Panc1 (cell line): Measurements from ENCODE around the gene MVD. TPM values are rescaled to one million over a fixed set of nuclear protein-coding genes. Genes with fewer than 3 reads are reported as not detected.

Experiments used
- ATAC-seq: fragments of 200-7000 bp; cut with Tn5 transposase; 2 replicates; pipeline ENCODE4 v1.9.1; 2020; ENCODE audit warnings: mild to moderate bottlenecking, moderate library complexity
- BruUV-seq: library from RNA; stranded (reverse); fragments of 400-500 nt; replicated peaks from 2 replicates; lab custom pipeline; 2021; lab: Mats Ljungman, UMichigan
- CTCF ChIA-PET: fragments of 300-600 bp; sonication (Branson Sonifier 250); formaldehyde crosslinking; loops from one replicate; lab custom pipeline; 2022; ENCODE audit warnings: antibody characterized with exemption; lab: Charles Lee
- POLR2A ChIA-PET: fragments of 300-600 bp; sonication (Branson Sonifier 250); formaldehyde crosslinking; loops from one replicate; lab custom pipeline; 2022; ENCODE audit warnings: antibody characterized with exemption; lab: Charles Lee
- DNase-seq: peaks from one replicate; pipeline ENCODE4 v3.0.0-alpha.2; 2010; ENCODE audit warnings: low read depth, low spot score
- H3K27ac ChIP-seq: 2 replicates; pipeline ENCODE4 v1.5.1; 2011; ENCODE audit warnings: mild to moderate bottlenecking, low read length, inconsistent platforms
- H3K27me3 ChIP-seq: fragments of 200-500 bp; sonication (Bioruptor generic); 2 replicates; pipeline ENCODE4 v1.6.0; 2014; ENCODE audit warnings: low read length, inconsistent platforms; ENCODE audit not compliant: control insufficient read depth, insufficient read depth
- H3K36me3 ChIP-seq: fragments of 200-500 bp; sonication (Bioruptor generic); 2 replicates; pipeline ENCODE4 v1.5.1; 2014; ENCODE audit warnings: inconsistent platforms, mild to moderate bottlenecking, low read length, moderate library complexity; ENCODE audit not compliant: control insufficient read depth, insufficient read depth
- H3K4me1 ChIP-seq: 2 replicates; pipeline ENCODE4 v1.5.1; 2011; ENCODE audit warnings: inconsistent platforms, mild to moderate bottlenecking, low read length, moderate library complexity; ENCODE audit not compliant: control insufficient read depth, insufficient read depth
- H3K4me3 ChIP-seq, 2 experiments: 2 replicates each; pipeline ENCODE4 v1.5.1; 2011 to 2012; ENCODE audit warnings: low read depth in 2 of 2, low read length in 2 of 2, mild to moderate bottlenecking in 2 of 2, inconsistent platforms in 1 of 2, moderate library complexity in 1 of 2
- H3K9me3 ChIP-seq: fragments of 200-500 bp; sonication (Bioruptor generic); 2 replicates; pipeline ENCODE4 v1.5.1; 2014; ENCODE audit warnings: low read depth, mild to moderate bottlenecking, inconsistent platforms, low read length, moderate library complexity; ENCODE audit not compliant: control insufficient read depth, insufficient read depth
- CTCF ChIP-seq: fragments of 450-650 bp; IDR thresholded peaks from 2 replicates; pipeline ENCODE4 v1.5.1; 2017; ENCODE audit warnings: mild to moderate bottlenecking
- POLR2AphosphoS5 ChIP-seq: IDR thresholded peaks from 2 replicates; pipeline ENCODE4 v1.6.1; 2012; ENCODE audit warnings: mild to moderate bottlenecking, low read depth, low read length, moderate library complexity
- SIN3A ChIP-seq: IDR thresholded peaks from 2 replicates; pipeline ENCODE4 v1.6.1; 2012; ENCODE audit warnings: low read depth, mild to moderate bottlenecking, low read length, moderate library complexity, borderline replicate concordance; ENCODE audit not compliant: insufficient read depth
- TCF7L2 ChIP-seq: IDR thresholded peaks from 2 replicates; pipeline ENCODE4 v1.6.1; 2011; ENCODE audit warnings: mild to moderate bottlenecking, low read depth, low read length, inconsistent platforms
- in situ Hi-C: cut with HindIII; loops from 2 replicates; pipeline ENCODE4 v1.10.0; 2016; ENCODE audit warnings: low sequenced_read_pairs, low pct_unique_long_range_greater_than_20kb
- intact Hi-C: fragments of 100-400 bp; cut with micrococcal nuclease; formaldehyde crosslinking; loops from one replicate; pipeline ENCODE4 v1.10.0; 2022; ENCODE audit not compliant: unreplicated experiment
- total RNA-seq: library from RNA; stranded (reverse); gene quantifications from one replicate; pipeline ENCODE4 v1.2.1, GENCODE V29; 2021; ENCODE audit not compliant: unreplicated experiment
- TF ChIP-seq, protein P1 (sequence below), 2 experiments: IDR thresholded peaks; 2 replicates each; pipeline ENCODE4 v1.6.1; 2011 to 2012; ENCODE audit warnings: low read depth in 2 of 2, control low read depth in 1 of 2, low read length in 1 of 2, mild to moderate bottlenecking in 1 of 2, moderate library complexity in 1 of 2; ENCODE audit not compliant: insufficient read depth in 1 of 2

MVD gene
- total RNA-seq, 1 experiment from 2014 or later: 96.8 TPM

DNA sequence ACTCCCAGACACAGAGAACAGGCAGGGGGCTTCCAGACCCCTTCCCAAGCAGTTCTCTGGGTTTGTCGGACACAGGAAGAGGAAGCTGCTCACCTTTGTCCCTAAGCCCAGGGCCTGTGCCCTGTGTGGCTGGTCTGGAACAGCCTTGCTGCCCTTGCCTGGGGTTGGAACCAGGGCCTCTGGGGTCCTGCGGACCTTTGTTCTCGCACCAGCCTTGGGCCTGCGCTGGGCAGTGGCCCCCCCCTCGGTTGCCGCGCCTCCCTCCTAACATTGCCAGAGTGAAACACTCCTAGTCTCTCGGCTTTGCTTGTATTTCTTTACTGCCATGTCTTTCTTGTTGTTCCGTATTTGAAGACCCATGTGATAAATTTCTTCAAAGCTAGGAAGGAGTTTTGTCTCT lies 33.1 kb downstream of the MVD start:
- intact Hi-C loops: no loop called here
- Histone ChIP-seq H3K4me1 (no peaks in the 10 kb centered on the region), H3K27me3 (no peaks in the 10 kb centered on the region), H3K9me3 (no peaks in the 10 kb centered on the region), H3K36me3 (no peaks in the 10 kb centered on the region), H3K27ac (no peak overlapping the region), H3K4me3 (no peak overlapping the region)
- in situ Hi-C loops: no loop called here
- DNase-seq (no peak), ATAC-seq (no peak)
- ChIA-PET CTCF (interaction anchor here (0.6 kb wide), 1 partner anchor 535 kb away, joined by 4 read pairs; no protein-coding TSS in a partner anchor), POLR2A (no interaction called here)
- no TSS peak for BruUV-seq
- TF ChIP-seq, protein P1, sequence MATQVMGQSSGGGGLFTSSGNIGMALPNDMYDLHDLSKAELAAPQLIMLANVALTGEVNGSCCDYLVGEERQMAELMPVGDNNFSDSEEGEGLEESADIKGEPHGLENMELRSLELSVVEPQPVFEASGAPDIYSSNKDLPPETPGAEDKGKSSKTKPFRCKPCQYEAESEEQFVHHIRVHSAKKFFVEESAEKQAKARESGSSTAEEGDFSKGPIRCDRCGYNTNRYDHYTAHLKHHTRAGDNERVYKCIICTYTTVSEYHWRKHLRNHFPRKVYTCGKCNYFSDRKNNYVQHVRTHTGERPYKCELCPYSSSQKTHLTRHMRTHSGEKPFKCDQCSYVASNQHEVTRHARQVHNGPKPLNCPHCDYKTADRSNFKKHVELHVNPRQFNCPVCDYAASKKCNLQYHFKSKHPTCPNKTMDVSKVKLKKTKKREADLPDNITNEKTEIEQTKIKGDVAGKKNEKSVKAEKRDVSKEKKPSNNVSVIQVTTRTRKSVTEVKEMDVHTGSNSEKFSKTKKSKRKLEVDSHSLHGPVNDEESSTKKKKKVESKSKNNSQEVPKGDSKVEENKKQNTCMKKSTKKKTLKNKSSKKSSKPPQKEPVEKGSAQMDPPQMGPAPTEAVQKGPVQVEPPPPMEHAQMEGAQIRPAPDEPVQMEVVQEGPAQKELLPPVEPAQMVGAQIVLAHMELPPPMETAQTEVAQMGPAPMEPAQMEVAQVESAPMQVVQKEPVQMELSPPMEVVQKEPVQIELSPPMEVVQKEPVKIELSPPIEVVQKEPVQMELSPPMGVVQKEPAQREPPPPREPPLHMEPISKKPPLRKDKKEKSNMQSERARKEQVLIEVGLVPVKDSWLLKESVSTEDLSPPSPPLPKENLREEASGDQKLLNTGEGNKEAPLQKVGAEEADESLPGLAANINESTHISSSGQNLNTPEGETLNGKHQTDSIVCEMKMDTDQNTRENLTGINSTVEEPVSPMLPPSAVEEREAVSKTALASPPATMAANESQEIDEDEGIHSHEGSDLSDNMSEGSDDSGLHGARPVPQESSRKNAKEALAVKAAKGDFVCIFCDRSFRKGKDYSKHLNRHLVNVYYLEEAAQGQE (IDR thresholded peaks at IDR 0.05; ENCODE audit: insufficient read depth in 1 of 2, low read depth in 2 of 2, low read length in 1 of 2): no peak
- TF ChIP-seq SIN3A (no peak), TCF7L2 (no peak), POLR2AphosphoS5 (no peak), CTCF (no peak)

DNA sequence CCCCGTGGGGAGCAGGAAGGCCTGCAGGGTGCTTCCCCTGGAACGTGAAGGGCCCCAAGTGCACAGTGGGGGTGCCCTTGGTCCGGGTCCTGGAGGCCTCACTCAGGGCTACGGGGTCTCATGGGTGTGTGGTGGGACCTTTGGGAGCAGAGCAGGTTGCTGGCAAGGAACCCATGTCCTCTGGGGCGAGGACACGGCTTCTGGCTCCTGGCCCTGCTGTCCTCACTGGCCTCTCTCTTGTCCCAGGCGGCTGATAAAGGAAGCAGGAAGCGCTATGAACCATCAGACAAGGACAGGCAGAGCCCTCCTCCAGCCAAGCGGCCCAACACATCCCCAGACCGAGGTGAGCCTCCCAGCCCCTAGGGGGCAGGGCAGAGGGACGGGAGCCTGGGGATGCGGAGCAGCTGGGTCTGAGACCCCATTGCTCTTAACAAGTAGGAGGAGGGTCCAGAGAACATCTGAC lies 34.3 kb downstream of the MVD start:
- no peak overlapping the region for H3K27ac ChIP-seq
- no TSS peak for BruUV-seq
- no peaks in the 10 kb centered on the region for H3K36me3 ChIP-seq
- intact Hi-C loops: no loop called here
- in situ Hi-C loops: no loop called here
- DNase-seq: no peak
- no peaks in the 10 kb centered on the region for H3K27me3 ChIP-seq
- no peaks in the 10 kb centered on the region for H3K4me1 ChIP-seq
- ChIA-PET CTCF (no interaction called here), POLR2A (no interaction called here)
- H3K4me3 ChIP-seq: no peak overlapping the region
- peak; percentile 74 for TF ChIP-seq CTCF
- no peak for TF ChIP-seq SIN3A
- TF ChIP-seq TCF7L2: no peak
- ATAC-seq: peak; percentile 69
- no peaks in the 10 kb centered on the region for H3K9me3 ChIP-seq
